HL-60 (cell line): ENCODE results near the gene PAQR8.

Experiments used
- DNase-seq, 2 experiments: peaks; one replicate each; pipeline ENCODE4 v3.0.0-alpha.2; 2010 to 2020; ENCODE audit warnings: low read depth in 1 of 2, low spot score in 1 of 2
- H3K27ac ChIP-seq: fragments of 250-450 bp; sonication (Bioruptor Pico); replicated peaks from 2 replicates; pipeline ENCODE4 v1.5.1; 2020; ENCODE audit warnings: mild to moderate bottlenecking, moderate library complexity
- H3K27me3 ChIP-seq: fragments of 250-450 bp; sonication (Bioruptor Pico); 2 replicates; pipeline ENCODE4 v1.5.1; 2021; ENCODE audit warnings: mild to moderate bottlenecking, moderate library complexity; ENCODE audit not compliant: insufficient read depth, poor library complexity, severe bottlenecking
- H3K4me3 ChIP-seq: replicated peaks from 2 replicates; pipeline ENCODE4 v1.5.1; 2011; ENCODE audit warnings: mild to moderate bottlenecking, control low read depth, low read length; ENCODE audit not compliant: insufficient read depth
- CTCF ChIP-seq: IDR thresholded peaks from one replicate; pipeline ENCODE4 v1.5.1; 2011; ENCODE audit warnings: low read length, control low read depth, inconsistent platforms; ENCODE audit not compliant: insufficient read depth
- GABPA ChIP-seq: IDR thresholded peaks from 2 replicates; pipeline ENCODE4 v1.6.1; 2012; ENCODE audit warnings: low read depth
- POLR2AphosphoS5 ChIP-seq: IDR thresholded peaks from 2 replicates; pipeline ENCODE4 v1.6.1; 2012; ENCODE audit warnings: low read depth
- REST ChIP-seq: IDR thresholded peaks from 2 replicates; pipeline ENCODE4 v1.6.1; 2012; ENCODE audit warnings: low read depth; ENCODE audit not compliant: insufficient replicate concordance
- SPI1 ChIP-seq: IDR thresholded peaks from 2 replicates; pipeline ENCODE4 v1.6.1; 2012; ENCODE audit warnings: low read depth, mild to moderate bottlenecking, borderline replicate concordance

Gene PAQR8

GRCh38 chr6:52365866-52366540 is 4.1 kb downstream of the PAQR8 start:
- DNase-seq: no peak
- H3K27me3 ChIP-seq: no peaks in the 10 kb centered on the region
- H3K4me3 ChIP-seq: no peak overlapping the region
- no peak for TF ChIP-seq REST
- no peak for TF ChIP-seq SPI1
- TF ChIP-seq CTCF: no peak
- TF ChIP-seq GABPA: no peak
- no peak overlapping the region for H3K27ac ChIP-seq

DNA sequence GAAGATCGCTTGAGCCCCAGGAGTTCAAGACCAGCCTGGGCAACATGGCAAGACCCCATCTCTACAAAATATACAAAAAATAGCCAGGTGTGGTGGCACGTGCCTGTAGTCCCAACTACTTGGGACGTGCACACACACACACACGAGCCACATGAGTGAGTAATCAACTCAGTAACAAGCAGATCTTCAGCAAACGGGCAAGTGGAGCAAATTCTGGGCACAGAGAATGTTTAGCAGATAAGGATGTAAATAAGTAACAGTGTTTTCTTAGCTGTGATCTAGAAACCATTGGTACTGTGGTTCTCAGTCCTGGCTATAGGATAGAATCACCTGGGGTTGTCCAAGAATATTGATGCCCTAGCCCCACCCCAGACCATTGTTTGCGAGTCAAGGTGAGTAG is 6.1 kb downstream of the PAQR8 start:
- Histone ChIP-seq H3K27ac (no peak overlapping the region), H3K27me3 (no peaks in the 10 kb centered on the region), H3K4me3 (no peak overlapping the region)
- no peak for TF ChIP-seq POLR2AphosphoS5
- no peak for TF ChIP-seq CTCF
- no peak for TF ChIP-seq GABPA
- no peak for TF ChIP-seq REST
- TF ChIP-seq SPI1: no peak
- DNase-seq: no peak

GRCh38 chr6:52369234-52369633 is 7.3 kb downstream of the PAQR8 start:
- no peak overlapping the region for H3K4me3 ChIP-seq
- TF ChIP-seq GABPA (no peak), SPI1 (no peak), REST (no peak), CTCF (no peak), POLR2AphosphoS5 (no peak)
- no peak overlapping the region for H3K27ac ChIP-seq
- no peaks in the 10 kb centered on the region for H3K27me3 ChIP-seq
- no peak for DNase-seq
